Breast epithelium (tissue), 4 donors: ENCODE data around the gene TGM3. TPM values are rescaled to one million over a fixed set of nuclear protein-coding genes. Genes with fewer than 3 reads are reported as not detected.

Source experiments
- DNase-seq, 2 donors: peaks; one replicate each; pipeline ENCODE4 v3.0.0-alpha.2; 2019; ENCODE audit warnings: low spot score in 2 of 2
- H3K27ac ChIP-seq, 2 donors: fragments of 200-600 bp; sonication (generic) in 1 of 2; one replicate each; pipeline ENCODE4 v1.5.1; 2016 to 2019; ENCODE audit warnings: mild to moderate bottlenecking in 1 of 2
- H3K27me3 ChIP-seq, 2 donors: fragments of 200-600 bp; sonication (generic) in 1 of 2; one replicate each; pipeline versions ENCODE4 v1.5.1 to v1.6.0; 2017 to 2019; ENCODE audit warnings: control low read depth in 1 of 2, mild to moderate bottlenecking in 1 of 2
- H3K36me3 ChIP-seq: fragments of 200-600 bp; one replicate; pipeline ENCODE4 v1.5.1; 2019
- H3K4me1 ChIP-seq, 2 donors: fragments of 200-600 bp; sonication (generic); one replicate each; pipeline ENCODE4 v1.5.1; 2016 to 2019; ENCODE audit warnings: control low read depth in 1 of 2
- H3K4me3 ChIP-seq, 3 donors: fragments of 200-600 bp; sonication (generic); 1 replicate in 2 of 3; 2 replicates in 1 of 3; pipeline ENCODE4 v1.5.1; 2016 to 2019; ENCODE audit warnings: mild to moderate bottlenecking in 3 of 3, moderate library complexity in 2 of 3
- H3K9me3 ChIP-seq, 2 donors: fragments of 200-600 bp; sonication (generic) in 1 of 2; one replicate each; pipeline ENCODE4 v1.5.1; 2016 to 2019; ENCODE audit warnings: control low read depth in 1 of 2
- CTCF ChIP-seq, 3 donors: fragments of 450-650 bp; IDR thresholded peaks; one replicate each; pipeline ENCODE4 v1.5.1; 2016 to 2017; ENCODE audit warnings: antibody characterized with exemption in 3 of 3, mild to moderate bottlenecking in 3 of 3, moderate library complexity in 3 of 3
- POLR2A ChIP-seq: fragments of 450-650 bp; IDR thresholded peaks from one replicate; pipeline ENCODE4 v1.6.1; 2016; ENCODE audit warnings: antibody characterized with exemption, mild to moderate bottlenecking, moderate library complexity
- POLR2AphosphoS5 ChIP-seq, 3 donors: sonication (generic); formaldehyde crosslinking; IDR thresholded peaks; one replicate each; pipeline ENCODE4 v1.6.1; 2017; ENCODE audit warnings: antibody characterized with exemption in 3 of 3
- intact Hi-C: fragments of 100-400 bp; cut with DNase I; formaldehyde crosslinking; loops from one replicate; pipeline ENCODE4 v1.15.1; 2023; ENCODE audit warnings: low total_unique reads
- total RNA-seq, 3 donors: library from RNA; depleted of rRNA; stranded (reverse); fragments of >200 nt; gene quantifications; one replicate each; pipeline ENCODE4 v1.1.0, GENCODE V29; 2016

Gene TGM3
- total RNA-seq, 3 donors from 2014 or later: not detected

GRCh38 chr20:2335096-2335870 is 39.5 kb downstream of the TGM3 start:
- peaks cover 0 to 4% of the 10 kb centered on the region in 2 donors for H3K27me3 ChIP-seq
- TF ChIP-seq POLR2A (no peak), CTCF (IDR thresholded peaks at IDR 0.05) (no peak), POLR2AphosphoS5 (IDR thresholded peaks at IDR 0.05) (no peak)
- H3K27ac ChIP-seq: no peak overlapping the region
- no peaks in the 10 kb centered on the region for H3K36me3 ChIP-seq
- H3K4me1 ChIP-seq: no peaks in the 10 kb centered on the region
- no peaks in the 10 kb centered on the region for H3K9me3 ChIP-seq
- H3K4me3 ChIP-seq: no peak overlapping the region
- peak in 1 of 2 donors; percentile 14 for DNase-seq
- intact Hi-C loops: no loop called here

- no peaks in the 10 kb centered on the region for H3K4me1 ChIP-seq
- no peak for DNase-seq
- H3K9me3 ChIP-seq: no peaks in the 10 kb centered on the region
- TF ChIP-seq POLR2AphosphoS5 (IDR thresholded peaks at IDR 0.05) (no peak), POLR2A (no peak), CTCF (IDR thresholded peaks at IDR 0.05) (no peak)
- H3K4me3 ChIP-seq: no peak overlapping the region
- H3K27ac ChIP-seq: peak overlapping the region in 1 of 2 donors; percentile 43
- intact Hi-C loops: no loop called here
- H3K27me3 ChIP-seq: peaks cover 0 to 4% of the 10 kb centered on the region in 2 donors
- no peaks in the 10 kb centered on the region for H3K36me3 ChIP-seq
Measured at GRCh38 chr20:2336471-2336870, 40.7 kb downstream of the TGM3 start.

- Histone ChIP-seq H3K4me3 (no peak overlapping the region), H3K36me3 (no peaks in the 10 kb centered on the region), H3K9me3 (no peaks in the 10 kb centered on the region), H3K27ac (peak overlapping the region in 1 of 2 donors; percentile 43), H3K4me1 (no peaks in the 10 kb centered on the region), H3K27me3 (peaks cover 0 to 4% of the 10 kb centered on the region in 2 donors)
- intact Hi-C loops: no loop called here
- DNase-seq: peak in 1 of 2 donors; percentile 57
- peak in 1 of 3 donors; percentile 26 for TF ChIP-seq POLR2AphosphoS5 (IDR thresholded peaks at IDR 0.05)
- TF ChIP-seq POLR2A: no peak
Measured at GRCh38 chr20:2337142-2337541, 41.3 kb downstream of the TGM3 start.

- intact Hi-C loops: no loop called here
- TF ChIP-seq CTCF (IDR thresholded peaks at IDR 0.05) (no peak), POLR2AphosphoS5 (IDR thresholded peaks at IDR 0.05) (no peak), POLR2A (no peak)
- no peak for DNase-seq
- H3K27ac ChIP-seq: no peak overlapping the region
- H3K9me3 ChIP-seq: no peaks in the 10 kb centered on the region
- no peaks in the 10 kb centered on the region for H3K4me1 ChIP-seq
- H3K4me3 ChIP-seq: no peak overlapping the region
- no peaks in the 10 kb centered on the region for H3K27me3 ChIP-seq
- H3K36me3 ChIP-seq: no peaks in the 10 kb centered on the region
Measured at GRCh38 chr20:2338411-2339066, 42.7 kb downstream of the TGM3 start.

GRCh38 chr20:2340136-2340535 is 44.3 kb downstream of the TGM3 start:
- Histone ChIP-seq H3K27me3 (no peaks in the 10 kb centered on the region), H3K4me3 (no peak overlapping the region), H3K27ac (no peak overlapping the region), H3K9me3 (no peaks in the 10 kb centered on the region), H3K36me3 (no peaks in the 10 kb centered on the region), H3K4me1 (no peaks in the 10 kb centered on the region)
- no peak for DNase-seq
- TF ChIP-seq POLR2A (no peak), POLR2AphosphoS5 (IDR thresholded peaks at IDR 0.05) (no peak), CTCF (IDR thresholded peaks at IDR 0.05) (no peak)
- intact Hi-C loops: no loop called here
